ENCODE data around the gene EVX1.

Gene EVX1

DNA sequence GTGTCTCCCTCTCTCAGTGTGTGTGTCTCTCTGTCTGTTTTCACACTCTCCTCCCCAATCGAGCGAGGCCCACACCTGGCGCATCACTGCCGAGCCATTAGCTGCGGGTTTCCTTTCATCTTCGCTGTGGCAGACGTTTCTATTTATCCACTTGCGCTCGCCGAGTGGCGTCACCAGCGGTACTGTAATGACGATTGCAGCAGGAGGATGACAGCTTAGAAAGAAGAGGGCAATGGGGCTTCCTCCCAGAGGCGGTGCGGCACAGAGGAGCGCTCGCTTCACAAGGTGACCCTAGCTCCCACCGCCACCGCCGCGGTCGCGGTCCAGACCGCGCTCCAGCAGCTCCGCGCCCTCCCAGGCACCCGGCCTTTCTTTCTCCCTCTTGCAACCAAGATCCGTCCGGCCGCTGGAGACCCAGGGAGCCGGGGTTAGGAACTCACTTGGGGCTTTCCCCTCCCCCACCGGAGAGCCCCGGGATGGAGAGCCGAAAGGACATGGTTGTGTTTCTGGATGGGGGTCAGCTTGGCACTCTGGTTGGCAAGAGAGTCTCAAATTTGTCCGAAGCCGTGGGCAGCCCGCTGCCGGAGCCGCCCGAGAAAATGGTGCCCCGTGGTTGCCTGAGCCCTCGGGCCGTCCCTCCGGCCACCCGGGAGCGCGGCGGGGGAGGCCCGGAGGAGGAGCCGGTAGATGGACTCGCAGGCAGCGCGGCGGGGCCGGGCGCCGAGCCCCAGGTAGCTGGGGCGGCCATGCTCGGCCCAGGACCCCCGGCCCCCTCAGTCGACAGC is at the start of gene EVX1:
TSS of gene EVX1 (plus strand) at position 248 of the 785 bp plus-strand sequence. CDS start at position 477, 229 bp downstream.
- DNase-seq: no peak

- no peak for DNase-seq
Measured at GRCh38 chr7:27193335-27194001, 49.1 kb upstream of the EVX1 start.

GRCh38 chr7:27194002-27194352 is 48.6 kb upstream of the EVX1 start:
- DNase-seq: no peak

- no peak for DNase-seq
Measured at GRCh38 chr7:27194686-27195379, 47.8 kb upstream of the EVX1 start.

DNA sequence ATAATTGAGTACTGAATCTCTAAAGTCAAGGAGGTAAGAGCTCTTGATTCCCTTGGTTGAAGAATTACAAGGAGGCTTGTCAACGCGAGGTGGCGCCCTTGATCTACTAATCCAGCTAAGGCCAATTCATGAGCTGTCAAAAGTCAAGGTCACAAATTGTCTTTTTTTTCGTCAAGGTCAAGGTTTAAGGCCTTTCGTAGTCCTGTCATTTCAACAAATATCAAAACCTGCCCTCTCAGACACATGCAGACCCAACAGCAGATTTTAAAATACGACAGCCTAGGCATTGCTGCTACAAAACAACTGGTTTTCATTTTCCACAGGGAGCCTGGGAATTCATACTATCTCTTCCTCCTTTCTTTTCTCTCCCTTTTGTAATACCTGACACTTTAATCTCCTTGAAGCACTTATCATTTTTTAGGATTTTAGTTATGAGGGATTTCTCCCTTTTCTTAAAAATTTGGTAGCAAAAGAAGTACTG is 46.3 kb upstream of the EVX1 start:
- no peak for DNase-seq

GRCh38 chr7:27197137-27198042 is 45.2 kb upstream of the EVX1 start:
- no peak for DNase-seq

DNA sequence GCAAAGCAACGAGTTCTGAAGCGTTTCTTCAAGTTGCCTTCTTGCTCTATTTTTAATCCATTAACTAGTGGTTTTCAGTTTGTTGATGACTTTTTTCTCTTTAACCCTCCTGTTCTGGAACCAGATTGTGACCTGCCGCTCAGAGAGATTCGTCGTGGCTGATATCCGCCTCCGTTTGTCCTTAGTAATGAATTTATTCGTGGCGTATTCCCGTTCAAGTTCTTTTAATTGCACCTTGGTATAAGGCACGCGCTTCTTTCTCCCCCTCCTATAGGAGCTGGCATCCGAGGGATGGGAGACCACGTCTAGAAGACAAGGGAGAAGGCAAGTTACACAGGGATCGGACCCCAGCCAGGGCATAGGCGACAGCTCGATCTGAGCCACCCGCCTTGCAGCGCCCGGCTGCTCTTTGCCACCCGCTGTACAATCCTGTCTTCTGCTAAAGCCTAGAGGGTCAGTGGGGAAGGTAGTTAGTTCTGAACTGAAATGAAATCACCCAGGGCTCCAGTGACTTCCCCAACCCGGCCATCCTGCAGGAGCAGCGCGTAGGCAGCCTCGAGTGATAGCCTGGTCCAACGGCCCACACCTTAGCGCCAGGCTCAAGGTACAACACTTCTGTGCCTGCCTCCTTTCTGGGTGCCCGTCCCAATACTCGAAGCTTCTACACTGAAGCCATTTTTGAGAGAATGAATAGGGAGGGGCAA is 44.3 kb upstream of the EVX1 start:
- no peak for DNase-seq

DNA sequence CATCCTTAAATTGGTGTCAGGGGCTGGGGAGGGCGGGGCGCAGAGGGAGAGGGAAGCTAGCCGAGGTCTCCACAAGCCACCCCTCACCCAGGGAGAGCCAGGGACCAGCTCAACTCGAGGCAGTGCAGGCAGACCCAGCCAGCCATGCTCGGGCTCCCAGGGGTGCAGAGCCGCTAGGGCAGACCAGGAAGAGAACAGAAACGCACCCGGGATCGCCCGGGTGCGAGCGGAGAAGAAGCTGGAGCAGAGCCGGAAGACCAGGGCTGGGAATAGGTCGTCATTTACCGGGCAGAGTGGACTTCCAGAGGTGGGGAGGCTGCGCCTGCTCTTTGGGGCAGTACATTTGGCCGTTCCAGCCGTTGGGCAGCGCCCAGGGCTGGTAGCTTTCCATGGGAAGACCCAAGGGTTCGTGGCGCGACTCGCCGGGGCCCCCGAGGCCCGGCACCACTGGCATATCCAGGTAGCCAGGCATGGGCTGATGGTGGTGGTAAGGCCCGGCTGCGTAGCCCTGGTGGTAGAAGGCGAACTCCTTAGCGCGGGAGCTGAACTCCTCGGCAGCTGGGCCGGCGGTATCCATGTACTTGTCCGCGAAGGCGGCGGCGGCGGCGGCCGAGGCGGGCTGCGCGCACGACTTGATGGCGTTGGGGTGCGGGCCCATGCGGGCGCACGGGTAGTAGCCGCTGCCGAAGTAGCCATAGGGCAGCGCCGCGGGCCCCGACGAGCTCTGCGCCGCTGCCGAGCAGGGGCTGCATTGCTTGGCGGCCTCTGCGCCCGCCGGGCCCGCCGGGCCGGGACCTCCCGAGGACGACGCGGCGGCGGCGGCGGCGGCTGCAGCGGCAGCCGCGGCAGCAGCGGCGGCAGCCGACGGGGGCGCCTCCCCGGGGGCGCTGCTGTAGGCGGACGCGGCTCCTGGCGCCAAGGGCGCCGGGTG is 43.5 kb upstream of the EVX1 start:
- DNase-seq: no peak

GRCh38 chr7:27199849-27200760 is 42.5 kb upstream of the EVX1 start, which contains the start of gene HOXA13:
TSS of gene HOXA13 (minus strand) at chr7:27200091. CDS start at chr7:27200077, 14 bp downstream.
- peak; percentile 61 for DNase-seq

GRCh38 chr7:27200761-27201579 is 41.6 kb upstream of the EVX1 start:
- DNase-seq: no peak

GRCh38 chr7:27201580-27202017 is 41.0 kb upstream of the EVX1 start:
- no peak for DNase-seq

DNA sequence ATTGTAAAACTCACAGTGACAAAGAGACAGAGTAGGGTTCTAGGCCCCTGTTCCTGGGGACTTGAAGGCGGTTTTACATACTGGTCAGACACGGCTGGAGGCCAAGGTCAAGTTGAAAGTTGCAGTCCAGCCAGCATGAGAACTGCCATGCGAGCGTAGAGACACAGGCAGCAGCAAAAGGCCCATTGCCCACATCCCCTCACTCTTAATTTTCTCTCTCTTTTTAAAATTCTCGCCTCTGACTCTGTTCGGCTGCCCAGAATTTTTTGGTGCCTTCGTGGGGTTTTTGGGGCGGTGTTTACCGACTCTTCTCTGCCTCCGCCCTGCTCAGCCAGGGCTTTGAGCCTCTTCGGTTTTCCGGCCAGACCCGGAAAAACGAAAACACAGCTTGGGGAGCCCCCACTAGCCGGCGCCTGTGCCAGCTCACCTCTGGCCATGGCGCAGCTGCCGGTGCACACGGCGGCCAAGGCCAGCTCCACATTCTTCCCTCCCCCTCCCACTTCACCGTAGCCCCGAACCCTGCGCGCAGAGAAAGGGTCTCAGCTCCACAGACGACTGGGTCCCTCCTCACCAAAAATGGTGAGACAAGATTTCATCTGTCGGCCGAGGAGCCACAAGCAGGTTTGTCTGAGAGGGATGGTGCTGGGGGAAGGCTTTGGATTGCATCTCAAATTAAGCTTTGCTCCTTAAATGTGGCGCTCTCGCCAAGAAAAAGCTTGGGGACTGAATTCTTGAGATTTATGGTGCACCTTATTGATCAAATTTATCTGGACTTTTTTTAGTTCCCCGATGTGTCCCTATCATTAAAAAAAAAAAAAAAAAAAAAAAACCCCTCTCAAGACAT is 40.4 kb upstream of the EVX1 start:
- DNase-seq: no peak

- no peak for DNase-seq
Measured at GRCh38 chr7:27202862-27203134, 39.8 kb upstream of the EVX1 start.

DNA sequence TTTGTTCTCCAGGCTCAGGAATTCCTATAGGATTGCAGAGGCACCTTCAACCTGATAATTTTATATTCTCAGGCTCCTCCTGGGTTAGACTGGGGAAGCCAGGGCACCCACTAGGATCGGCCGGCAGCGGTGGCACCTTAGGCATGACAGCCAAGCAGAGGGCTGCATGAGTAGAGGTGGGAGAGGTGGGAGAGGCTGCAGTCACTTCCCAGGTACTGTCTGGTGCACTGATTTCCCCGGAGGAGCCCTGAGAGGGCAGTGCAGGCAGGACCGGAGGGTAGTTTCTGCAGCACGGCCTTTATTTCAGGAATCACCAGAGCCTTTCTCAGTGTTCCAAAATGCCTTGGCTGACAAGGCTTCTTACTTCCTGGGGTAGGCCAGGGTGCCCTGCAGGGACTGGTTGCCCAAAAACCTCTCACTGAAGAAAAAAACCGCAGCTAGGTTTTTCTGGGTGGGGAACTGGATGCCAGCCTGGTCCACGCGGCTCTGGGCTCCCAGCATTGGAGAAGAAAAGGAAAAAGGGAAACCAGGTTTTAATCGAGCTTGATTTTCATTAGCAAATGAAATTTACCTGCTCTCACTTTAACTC is 39.1 kb upstream of the EVX1 start:
- DNase-seq: no peak

GRCh38 chr7:27203964-27204594 is 38.5 kb upstream of the EVX1 start:
- no peak for DNase-seq

- DNase-seq: no peak
Measured at GRCh38 chr7:27204851-27205322, 37.7 kb upstream of the EVX1 start.
